SU-DHL-6 (cell line): ENCODE results near the gene IMP3.

Source experiments
- H2AFZ ChIP-seq: fragments of 200-600 bp; sonication (generic); 2 replicates; pipeline ENCODE4 v1.6.1; 2014; ENCODE audit warnings: low read depth, mild to moderate bottlenecking, moderate library complexity, mixed read lengths, antibody characterized with exemption, low read length; ENCODE audit not compliant: severe bottlenecking
- H3F3A ChIP-seq: fragments of 200-600 bp; shearing (Covaris generic); 2 replicates; pipeline ENCODE4 v1.6.0; 2016; ENCODE audit warnings: antibody characterized with exemption, mild to moderate bottlenecking; ENCODE audit not compliant: insufficient read depth
- H3K27ac ChIP-seq: fragments of 200-600 bp; sonication (generic); 2 replicates; pipeline ENCODE4 v1.5.1; 2016; ENCODE audit warnings: low read depth, mild to moderate bottlenecking, low read length, moderate library complexity, mixed read lengths
- H3K27me3 ChIP-seq: fragments of 200-600 bp; sonication (generic), shearing (Covaris generic); 2 replicates; pipeline ENCODE4 v1.6.0; 2014; ENCODE audit warnings: mild to moderate bottlenecking, low read length
- H3K36me3 ChIP-seq: fragments of 200-600 bp; sonication (generic); 2 replicates; pipeline ENCODE4 v1.6.1; 2014; ENCODE audit warnings: mild to moderate bottlenecking, low read length, mixed read lengths
- H3K4me2 ChIP-seq: fragments of 300-600, 200-600 bp; shearing (Covaris generic), sonication (generic); 2 replicates; pipeline ENCODE4 v1.6.0; 2014; ENCODE audit warnings: low read length, low read depth, mild to moderate bottlenecking; ENCODE audit not compliant: poor library complexity, severe bottlenecking
- H3K4me3 ChIP-seq: fragments of 200-600 bp; sonication (generic); 2 replicates; pipeline ENCODE4 v1.5.1; 2014; ENCODE audit warnings: antibody characterized with exemption, low read length, mild to moderate bottlenecking, mixed read lengths; ENCODE audit not compliant: insufficient read depth, poor library complexity, severe bottlenecking
- H3K79me2 ChIP-seq: fragments of 200-600 bp; sonication (generic); 2 replicates; pipeline ENCODE4 v1.6.1; 2014; ENCODE audit warnings: mild to moderate bottlenecking, low read length, moderate library complexity; ENCODE audit not compliant: insufficient read depth
- H3K9ac ChIP-seq: fragments of 200-600 bp; sonication (generic); 2 replicates; pipeline ENCODE4 v1.7.0; 2014; ENCODE audit warnings: mild to moderate bottlenecking, low read length
- H3K9me2 ChIP-seq: fragments of 200-600 bp; sonication (generic); replicated peaks from 2 replicates; pipeline ENCODE4 v1.6.1; 2014; ENCODE audit warnings: low read length; ENCODE audit not compliant: insufficient read depth
- H3K9me3 ChIP-seq: fragments of 200-600 bp; sonication (generic); 2 replicates; pipeline ENCODE4 v1.6.1; 2014; ENCODE audit warnings: low read length, mixed read lengths; ENCODE audit not compliant: insufficient read depth
- H4K20me1 ChIP-seq: fragments of 200-600 bp; sonication (generic); 2 replicates; pipeline ENCODE4 v1.6.1; 2014; ENCODE audit warnings: low read depth, mild to moderate bottlenecking, antibody characterized with exemption, low read length, moderate library complexity, mixed read lengths
- CTCF ChIP-seq: fragments of 200-600 bp; sonication (generic); IDR thresholded peaks from one replicate; pipeline ENCODE4 v1.5.1; 2017; ENCODE audit warnings: antibody characterized with exemption, mild to moderate bottlenecking, low read length, moderate library complexity; ENCODE audit not compliant: insufficient read depth, poor library complexity, severe bottlenecking
- EZH2phosphoT487 ChIP-seq: fragments of 200-600 bp; sonication (generic), shearing (Covaris generic); conservative IDR thresholded peaks from 2 replicates; pipeline ENCODE4 v1.6.1; 2018; ENCODE audit warnings: mild to moderate bottlenecking, antibody characterized with exemption, low read length, moderate library complexity, mixed read lengths

IMP3 gene

GRCh38 chr15:75650908-75651809 lies 11.1 kb upstream of the IMP3 start:
- H3K27ac ChIP-seq = no peak overlapping the region

GRCh38 chr15:75649848-75650247 lies 9.8 kb upstream of the IMP3 start:
- Histone ChIP-seq H3K4me2 (no peak overlapping the region), H3F3A (0 out of 2 replicates have a peak, but pooled peaks cover 5% of the 10 kb centered on the region), H2AFZ (no peak overlapping the region), H3K9me2 (no peaks in the 10 kb centered on the region), H3K9ac (no peak overlapping the region), H3K27ac (no peak overlapping the region), H3K79me2 (no peaks in the 10 kb centered on the region), H3K27me3 (no peaks in the 10 kb centered on the region; the same call in 1 of the 2 replicates), H4K20me1 (no peaks in the 10 kb centered on the region), H3K36me3 (no peaks in the 10 kb centered on the region), H3K9me3 (no peaks in the 10 kb centered on the region), H3K4me3 (no peak overlapping the region)
- no peak for TF ChIP-seq CTCF
- TF ChIP-seq EZH2phosphoT487 = no peak

More at GRCh38 chr15:75650908-75651809, 11.1 kb upstream of the IMP3 start:
- Histone ChIP-seq H3K36me3 (no peaks in the 10 kb centered on the region), H4K20me1 (no peaks in the 10 kb centered on the region), H3K4me2 (no peak overlapping the region), H2AFZ (no peak overlapping the region), H3K9ac (no peak overlapping the region), H3K79me2 (no peaks in the 10 kb centered on the region), H3K9me3 (no peaks in the 10 kb centered on the region), H3K4me3 (no peak overlapping the region), H3K27me3 (no peaks in the 10 kb centered on the region; the same call in 1 of the 2 replicates), H3F3A (0 out of 2 replicates have a peak, but pooled peaks cover 5% of the 10 kb centered on the region), H3K9me2 (no peaks in the 10 kb centered on the region)
- TF ChIP-seq CTCF = no peak

- Histone ChIP-seq H3K79me2 (no peaks in the 10 kb centered on the region), H3K27me3 (no peaks in the 10 kb centered on the region; the same call in 1 of the 2 replicates), H3K27ac (no peak overlapping the region), H3K9me2 (no peaks in the 10 kb centered on the region), H3K9me3 (no peaks in the 10 kb centered on the region), H2AFZ (no peak overlapping the region), H4K20me1 (no peaks in the 10 kb centered on the region), H3K4me2 (no peak overlapping the region), H3K9ac (no peak overlapping the region), H3K4me3 (no peak overlapping the region), H3F3A (0 out of 2 replicates have a peak, but pooled peaks cover 5% of the 10 kb centered on the region), H3K36me3 (no peaks in the 10 kb centered on the region)
- no peak for TF ChIP-seq EZH2phosphoT487
- TF ChIP-seq CTCF = no peak
Measured at GRCh38 chr15:75649045-75649761, 9.2 kb upstream of the IMP3 start.
